RKO (cell line): Measurements from ENCODE around the gene MAP4K3.

Experiments used
- DNase-seq: peaks from one replicate; pipeline ENCODE4 v3.0.0-alpha.2; 2016; ENCODE audit warnings: low spot score

Gene MAP4K3

GRCh38 chr2:39436592-39437521 lies at the start of gene MAP4K3:
Gene MAP4K3, minus strand, starts transcription at chr2:39437285. Its CDS starts 298 bp downstream, at chr2:39436987.
- peak; percentile 88 for DNase-seq

- no peak for DNase-seq
Observed at GRCh38 chr2:39486071-39486470, 49.0 kb upstream of the MAP4K3 start.

GRCh38 chr2:39484620-39485495 lies 47.8 kb upstream of the MAP4K3 start:
- no peak for DNase-seq

- DNase-seq, result no peak
Observed at GRCh38 chr2:39484206-39484605, 47.1 kb upstream of the MAP4K3 start.

DNA sequence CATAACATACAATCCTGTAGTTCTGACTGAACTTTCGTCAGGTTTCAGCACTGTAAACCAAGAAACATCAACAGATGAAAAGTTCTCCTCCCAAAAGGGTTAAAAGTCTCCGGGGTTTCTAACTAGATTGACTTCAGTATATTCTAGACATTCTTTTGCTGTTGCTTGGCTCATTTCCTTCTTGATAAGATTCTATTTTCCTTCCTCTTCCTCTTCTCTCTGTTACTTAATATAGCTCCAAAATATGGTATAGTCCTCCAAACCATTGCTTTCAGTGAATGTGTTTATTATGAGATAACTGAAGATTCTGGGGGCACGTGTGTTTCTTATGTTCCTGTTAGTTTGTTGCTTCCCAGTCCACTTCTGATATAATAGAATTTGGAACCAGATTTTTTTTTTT lies 46.4 kb upstream of the MAP4K3 start:
- DNase-seq, result no peak

DNA sequence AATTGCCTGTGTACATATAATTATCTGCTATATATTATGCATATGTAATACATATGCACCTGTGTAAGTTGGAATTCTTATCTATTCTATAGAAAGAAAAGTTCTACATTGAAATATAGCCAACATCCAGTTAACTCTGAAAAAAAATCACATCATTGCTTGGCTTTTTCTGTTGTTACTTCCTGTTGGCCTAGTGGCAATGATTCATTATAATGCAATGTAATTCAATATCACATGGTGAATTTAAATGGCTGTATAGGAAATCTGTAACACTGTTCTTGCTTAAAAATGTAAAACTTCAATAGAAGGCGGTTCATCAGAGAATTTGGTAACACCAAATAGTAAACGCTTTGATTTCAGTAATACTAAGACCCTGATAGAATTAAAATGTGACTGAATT lies 44.5 kb upstream of the MAP4K3 start:
- DNase-seq, result peak; percentile 63

DNA sequence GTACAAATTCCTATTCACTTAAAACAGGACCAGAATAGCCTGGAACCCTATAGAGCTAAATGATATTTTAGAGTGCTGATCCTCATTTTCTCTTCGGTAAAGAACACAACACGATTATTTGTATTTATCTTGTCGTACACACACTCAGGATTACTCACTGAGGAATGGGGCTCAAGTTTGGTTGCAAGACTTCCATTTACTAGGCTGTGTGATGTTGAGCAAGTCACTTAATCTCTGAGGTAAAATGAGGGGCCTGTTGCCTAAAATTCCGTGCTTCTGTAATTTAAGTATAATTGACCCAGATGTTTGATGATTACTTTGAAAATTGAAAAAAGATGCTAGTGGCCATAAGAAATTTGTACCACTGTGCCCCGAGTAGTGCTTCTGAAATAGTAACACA lies 42.6 kb upstream of the MAP4K3 start:
- no peak for DNase-seq

DNA sequence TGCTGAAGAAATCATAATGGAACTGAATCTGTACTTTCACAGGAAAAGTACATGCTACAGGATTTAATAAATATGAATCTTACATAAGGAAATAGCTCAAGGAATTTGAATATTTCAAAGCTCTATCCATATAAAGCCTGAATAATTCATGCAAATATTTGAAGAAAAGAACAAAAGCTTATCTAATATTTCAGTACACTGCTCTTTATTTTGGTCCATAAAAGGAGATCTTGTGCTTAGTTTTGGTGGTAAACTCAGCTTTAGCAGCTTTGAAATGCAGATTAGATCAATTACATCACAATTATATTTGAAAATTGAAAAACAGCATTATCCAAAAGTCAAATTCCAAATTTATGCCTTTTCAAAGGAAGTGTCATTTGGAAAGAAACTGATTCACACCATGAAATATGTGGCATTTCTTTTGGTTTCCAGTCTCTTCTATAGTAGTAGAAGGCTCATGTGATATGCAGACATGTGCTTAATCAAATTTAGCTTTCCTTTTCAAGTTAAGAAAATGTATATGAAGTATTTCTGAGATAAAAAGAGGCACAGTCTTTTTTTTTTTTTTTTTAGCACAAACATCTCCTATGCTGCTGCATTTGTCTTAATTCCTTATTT lies 42.1 kb upstream of the MAP4K3 start:
- no peak for DNase-seq

DNA sequence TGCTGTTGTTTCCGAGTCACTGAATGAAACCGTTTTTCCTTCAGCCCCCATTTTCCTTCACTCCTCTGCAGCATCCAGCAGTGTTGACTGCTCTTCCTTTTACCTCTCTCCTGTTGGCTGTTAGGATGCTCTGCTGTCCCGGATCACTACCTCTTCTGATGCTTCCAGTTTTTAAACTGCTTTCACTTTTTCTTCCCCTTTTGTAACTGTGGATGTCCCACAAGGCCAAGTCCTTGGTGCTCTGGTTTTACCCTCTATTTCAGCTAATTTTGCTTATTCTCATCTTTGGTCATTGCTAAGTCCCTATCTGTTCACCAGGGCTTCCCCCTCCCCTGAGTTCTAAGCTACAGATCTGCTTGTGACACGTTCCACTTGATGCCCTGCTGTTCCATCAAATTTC lies 39.4 kb upstream of the MAP4K3 start:
- no peak for DNase-seq

DNA sequence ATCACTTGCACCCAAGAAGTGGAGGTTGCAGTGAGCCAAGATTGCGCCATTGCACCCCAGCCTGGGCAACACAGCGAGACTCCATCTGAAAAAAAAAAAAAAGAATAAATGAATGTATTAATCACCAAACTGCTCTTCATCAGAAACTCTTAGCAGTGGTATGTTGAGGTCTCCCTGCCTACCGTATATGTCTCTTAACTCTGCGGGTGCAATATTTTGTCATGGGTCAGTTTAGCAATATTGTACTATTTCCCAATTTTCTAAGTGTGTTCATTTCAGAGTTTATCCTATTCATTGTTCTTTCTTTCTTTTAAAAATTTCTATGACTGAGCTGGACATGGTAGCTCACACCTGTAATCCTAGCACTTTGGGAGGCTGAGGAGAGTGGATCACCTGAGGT lies 37.9 kb upstream of the MAP4K3 start:
- no peak for DNase-seq

- DNase-seq, result no peak
Observed at GRCh38 chr2:39470580-39470979, 33.5 kb upstream of the MAP4K3 start.

DNA sequence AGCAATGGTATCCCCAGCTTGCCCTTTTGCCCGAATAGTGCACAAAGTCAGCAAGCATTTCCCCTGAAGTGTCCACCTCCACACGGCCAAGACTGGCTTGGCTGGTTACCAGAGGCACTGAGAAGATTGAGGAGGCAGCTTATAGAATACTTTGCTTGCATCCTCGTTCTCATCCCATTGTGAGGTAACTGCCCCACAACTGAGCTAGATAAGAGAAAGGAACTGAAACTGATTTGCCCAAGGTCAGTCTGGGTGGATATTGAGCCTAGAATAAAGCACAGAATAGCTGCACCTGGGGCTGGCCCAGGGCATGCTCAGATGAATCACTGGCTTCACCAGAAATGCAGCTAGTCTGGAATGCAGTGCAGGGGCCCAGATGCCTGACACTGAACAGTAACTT lies 32.7 kb upstream of the MAP4K3 start:
- no peak for DNase-seq

- DNase-seq, result no peak
Observed at GRCh38 chr2:39468579-39469451, 31.7 kb upstream of the MAP4K3 start.

DNA sequence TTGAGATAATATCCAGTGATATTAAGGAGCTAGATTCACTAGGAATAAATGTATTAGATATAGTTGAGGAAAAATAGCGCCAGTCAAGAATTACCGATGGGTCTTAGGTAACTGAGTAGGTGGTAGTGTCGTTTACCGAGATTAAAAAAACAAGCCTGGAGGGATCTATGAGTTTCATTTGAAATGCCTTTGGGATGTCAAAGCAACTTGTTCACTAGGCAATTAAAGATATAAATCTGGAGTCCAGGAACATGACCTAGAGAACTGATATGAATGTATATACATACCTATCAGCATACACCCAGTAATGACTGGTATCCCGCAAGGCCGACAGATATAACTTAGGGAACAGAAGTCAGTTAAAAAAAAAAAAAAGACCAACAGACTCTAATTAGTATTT lies 29.2 kb upstream of the MAP4K3 start:
- no peak for DNase-seq

- no peak for DNase-seq
Observed at GRCh38 chr2:39464864-39465263, 27.8 kb upstream of the MAP4K3 start.

DNA sequence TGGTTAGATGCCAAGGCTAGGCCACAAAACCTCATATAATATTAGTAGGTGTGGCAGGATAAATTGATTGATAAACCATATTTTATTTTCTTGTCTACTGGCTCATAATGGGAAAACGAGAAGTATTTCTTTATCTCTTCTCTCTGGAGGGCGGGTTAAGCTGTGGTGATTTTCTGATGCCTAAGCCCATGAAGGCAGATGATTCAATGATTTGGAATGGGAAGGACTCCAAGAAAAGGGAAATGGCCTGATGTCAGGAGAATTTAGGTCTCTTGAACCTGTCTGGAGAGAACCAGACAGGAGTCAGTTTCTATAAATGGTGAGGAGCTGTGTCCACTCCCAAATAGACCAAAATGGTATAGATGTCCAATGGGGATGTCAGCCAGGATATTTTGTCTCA lies 18.7 kb upstream of the MAP4K3 start:
- DNase-seq, result no peak

GRCh38 chr2:39452396-39452795 lies 15.3 kb upstream of the MAP4K3 start:
- DNase-seq, result no peak

DNA sequence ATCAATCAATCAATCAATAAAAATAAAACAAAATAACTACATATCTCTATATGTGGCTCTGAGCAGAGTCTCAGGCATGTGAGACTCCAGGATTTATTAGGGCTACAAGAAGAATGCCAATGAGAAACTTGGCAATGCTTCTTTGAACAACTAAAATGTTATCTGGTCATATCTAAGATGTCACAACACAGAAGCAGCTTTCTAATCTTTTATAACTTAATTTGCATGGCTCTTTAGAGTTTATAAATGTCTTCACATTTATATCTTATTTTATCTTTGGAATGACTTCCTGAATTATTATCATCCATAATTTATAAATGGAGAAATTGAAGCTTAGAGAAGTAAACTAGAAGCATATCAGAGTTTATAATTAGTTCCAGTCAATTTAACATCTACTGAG lies 14.9 kb upstream of the MAP4K3 start:
- DNase-seq, result no peak

DNA sequence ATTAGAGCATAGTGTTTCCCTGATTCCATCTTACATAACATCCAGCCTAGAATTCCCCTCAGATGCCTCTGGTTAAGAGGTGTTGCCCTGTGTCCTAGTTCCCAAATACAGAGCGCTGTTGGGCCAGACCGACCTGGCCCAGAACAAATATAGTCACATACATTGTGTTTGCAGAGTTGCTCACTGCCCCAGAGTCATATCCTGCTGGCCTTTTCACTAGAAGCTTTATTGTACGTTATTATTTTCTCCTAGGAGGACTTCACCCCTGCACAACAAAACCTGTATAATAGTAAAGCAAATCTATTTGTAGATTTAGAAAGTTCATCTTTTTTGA lies 11.1 kb upstream of the MAP4K3 start:
- DNase-seq, result no peak

DNA sequence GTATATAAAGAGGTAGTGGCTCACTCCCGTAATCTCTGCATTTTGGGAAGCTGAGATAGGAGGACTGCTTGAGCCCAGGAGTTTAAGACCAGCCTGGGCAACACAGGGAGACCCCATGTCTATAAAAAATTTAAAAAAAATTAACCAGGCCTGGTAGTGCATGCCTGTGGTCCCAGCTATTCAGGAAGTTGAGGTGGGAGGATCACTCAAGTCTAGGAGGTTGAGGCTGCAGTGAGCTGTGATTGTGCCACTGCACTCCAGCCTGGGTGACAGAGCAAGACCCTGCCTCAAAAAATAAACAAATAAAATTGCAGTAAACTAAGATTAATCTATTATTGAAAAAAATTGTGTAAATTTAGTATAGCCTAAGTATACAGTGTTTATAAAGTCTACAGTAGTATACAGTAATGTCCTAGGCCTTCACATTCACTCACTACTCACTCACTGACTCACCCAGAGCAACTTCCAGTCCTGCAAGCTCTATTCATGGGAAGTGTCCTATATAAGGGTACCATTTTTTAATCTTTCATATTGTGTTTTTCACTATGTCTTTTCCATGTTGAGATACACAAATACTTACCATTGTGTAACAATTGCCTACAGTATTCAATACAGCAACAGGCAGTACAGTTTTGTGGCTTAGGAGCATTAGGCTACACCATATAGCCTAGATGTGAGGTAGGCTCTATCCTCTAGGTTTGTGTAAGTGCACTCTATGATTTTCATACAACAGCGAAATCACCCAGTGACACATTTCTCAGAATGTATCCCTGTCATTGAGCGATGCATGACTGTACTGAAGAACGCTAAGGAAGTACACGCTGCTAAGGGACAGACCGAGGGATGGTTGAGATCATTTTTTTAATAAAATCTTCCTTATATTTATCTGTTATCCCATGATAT lies 10.4 kb upstream of the MAP4K3 start:
- DNase-seq, result no peak

- DNase-seq, result no peak
Observed at GRCh38 chr2:39445934-39446333, 8.8 kb upstream of the MAP4K3 start.
